Muscle of back (tissue), 13 donors: Measurements from ENCODE around the gene CASP8. TPM values are rescaled to one million over a fixed set of nuclear protein-coding genes. Genes with fewer than 3 reads are reported as not detected.

ENCODE experiments used
- DNase-seq, 3 donors: peaks; one replicate each; pipeline versions ENCODE4 v3.0.0 to v3.0.0-alpha.2; 2013
- long read RNA-seq, 9 donors: transcript quantifications; one replicate each; lab custom pipeline, GENCODE V29; 2026
- polyA plus RNA-seq, 10 donors: library from polyadenylated mRNA; unstranded; fragments of 120-200 nt; gene quantifications; one replicate each; pipeline ENCODE4 v1.2.1, GENCODE V29; 2013; ENCODE audit not compliant: insufficient read length in 10 of 10

Gene CASP8
- polyA plus RNA-seq: 10 to 100 TPM in 3 of 10 donors, 1 to 10 TPM in 7; 6.2 to 10.7 (median 8.4) TPM
- long read RNA-seq, donor 1: 0 reads
- long read RNA-seq, donor 2: 0 reads
- long read RNA-seq, donor 3: 0 reads
- long read RNA-seq, donor 4, partial matches to known transcripts: 0 of 1 reads
- long read RNA-seq, donor 4, other reads (novel, unspliced or antisense): 0 of 1 reads
- long read RNA-seq, donor 5: 0 reads
- long read RNA-seq, donor 6: 0 reads
- long read RNA-seq, donor 7: 0 reads
- long read RNA-seq, donor 8: 0 reads
- long read RNA-seq, donor 9: 0 reads

GRCh38 chr2:201260302-201260800 lies at the start of gene CASP8:
CASP8 (plus strand) TSS chr2:201260536; CDS start chr2:201266487, 5,951 bp downstream.
- no peak for DNase-seq

- DNase-seq: no peak
Observed at GRCh38 chr2:201215963-201216362, 44.4 kb upstream of the CASP8 start.

- DNase-seq: no peak
Observed at GRCh38 chr2:201216918-201217317, 43.4 kb upstream of the CASP8 start.

GRCh38 chr2:201218780-201219179 lies 41.6 kb upstream of the CASP8 start:
- no peak for DNase-seq

- no peak for DNase-seq
Observed at GRCh38 chr2:201219328-201220096, 40.8 kb upstream of the CASP8 start.

- no peak for DNase-seq
Observed at GRCh38 chr2:201220102-201220570, 40.2 kb upstream of the CASP8 start.

GRCh38 chr2:201223089-201224073 lies 37.0 kb upstream of the CASP8 start:
- DNase-seq: no peak

- DNase-seq: no peak
Observed at GRCh38 chr2:201228271-201228911, 31.9 kb upstream of the CASP8 start.

GRCh38 chr2:201228912-201229290 lies 31.4 kb upstream of the CASP8 start:
- DNase-seq: no peak

GRCh38 chr2:201231781-201232466 lies 28.4 kb upstream of the CASP8 start:
- DNase-seq: peak; percentile 85 to 88 (median 86)

GRCh38 chr2:201232467-201232815 lies 27.9 kb upstream of the CASP8 start:
- no peak for DNase-seq

GRCh38 chr2:201233192-201233811 lies 27.0 kb upstream of the CASP8 start:
- DNase-seq: no peak

GRCh38 chr2:201233812-201234662 lies 26.3 kb upstream of the CASP8 start:
- no peak for DNase-seq

GRCh38 chr2:201234663-201235135 lies 25.6 kb upstream of the CASP8 start:
- DNase-seq: no peak

- peak; percentile 68 to 86 (median 81) for DNase-seq
Observed at GRCh38 chr2:201235860-201236811, 24.2 kb upstream of the CASP8 start.

- DNase-seq: no peak
Observed at GRCh38 chr2:201237486-201238123, 22.7 kb upstream of the CASP8 start.
